GM12878 (cell line): ENCODE measurements around the gene TXNL4A. TPM values are rescaled to one million over a fixed set of nuclear protein-coding genes. Genes with fewer than 3 reads are reported as not detected.

Experiments used
- ATAC-seq: fragments of 200-7000 bp; cut with Tn5 transposase; 3 replicates; pipeline ENCODE4 v1.9.1; 2020; ENCODE audit warnings: mild to moderate bottlenecking, moderate library complexity
- BruUV-seq: library from RNA; stranded (reverse); fragments of 400-500 nt; replicated peaks from 2 replicates; lab custom pipeline; 2021; lab: Mats Ljungman, UMichigan
- CTCF ChIA-PET: fragments of 300-600 bp; sonication (Branson Sonifier 250); formaldehyde crosslinking; extraction: SDS; loops from one replicate; lab custom pipeline; 2021; ENCODE audit warnings: inconsistent platforms; lab: Yijun Ruan, JAX
- POLR2A ChIA-PET: fragments of 350-600 bp; formaldehyde crosslinking; extraction: SDS; loops from one replicate; lab custom pipeline; 2021; ENCODE audit warnings: inconsistent platforms; lab: Charles Lee
- RAD21 ChIA-PET: fragments of 300-600 bp; sonication (Branson Sonifier 250); formaldehyde crosslinking; loops from one replicate; lab custom pipeline; 2023; ENCODE audit warnings: antibody characterized with exemption; ENCODE audit not compliant: unreplicated experiment; lab: Charles Lee
- SMC1A ChIA-PET: fragments of 300-600 bp; sonication (Branson Sonifier 250); formaldehyde crosslinking; loops from one replicate; lab custom pipeline; 2023; ENCODE audit not compliant: unreplicated experiment, uncharacterized antibody; lab: Charles Lee
- DNase-seq: peaks from one replicate; pipeline ENCODE4 v3.0.0-alpha.2; 2011; ENCODE audit warnings: low read depth, low spot score
- FAIRE-seq: peaks from 3 replicates; lab custom pipeline; 2011; peaks lifted over from hg19 to GRCh38; lab: Jason Lieb, UNC
- H2AFZ ChIP-seq: 2 replicates; pipeline ENCODE4 v1.6.0; 2011; ENCODE audit warnings: low read depth, low read length, control low read depth; ENCODE audit not compliant: control insufficient read depth
- H3K27ac ChIP-seq: 2 replicates; pipeline ENCODE4 v1.5.1; 2011; ENCODE audit warnings: control low read depth; ENCODE audit not compliant: control insufficient read depth, insufficient read depth
- H3K27me3 ChIP-seq, 2 experiments: replicated peaks in 1 of 2; 2 replicates each; pipeline versions ENCODE4 v1.6.0 to v1.6.1; 2011; ENCODE audit warnings: low read length in 1 of 2; ENCODE audit not compliant: control insufficient read depth in 2 of 2, insufficient read depth in 2 of 2
- H3K36me3 ChIP-seq, 2 experiments: 2 replicates each; pipeline ENCODE4 v1.5.1; 2011; ENCODE audit warnings: low read length in 1 of 2; ENCODE audit not compliant: control insufficient read depth in 2 of 2, insufficient read depth in 2 of 2
- H3K4me1 ChIP-seq: 2 replicates; pipeline ENCODE4 v1.6.1; 2011; ENCODE audit warnings: mild to moderate bottlenecking, low read length, moderate library complexity, mixed read lengths; ENCODE audit not compliant: control insufficient read depth, insufficient read depth
- H3K4me2 ChIP-seq: 2 replicates; pipeline ENCODE4 v1.6.0; 2011; ENCODE audit warnings: control low read depth; ENCODE audit not compliant: control insufficient read depth, insufficient read depth
- H3K4me3 ChIP-seq: fragments of 200-600 bp; sonication (generic); 2 replicates; pipeline ENCODE4 v1.5.1; 2016
- H3K79me2 ChIP-seq: 2 replicates; pipeline ENCODE4 v1.6.0; 2011; ENCODE audit warnings: low read length; ENCODE audit not compliant: control insufficient read depth, insufficient read depth
- H3K9ac ChIP-seq: 2 replicates; pipeline ENCODE4 v1.8.0; 2011; ENCODE audit warnings: low read length, control low read depth, mixed read lengths; ENCODE audit not compliant: control insufficient read depth, insufficient read depth
- H3K9me3 ChIP-seq: replicated peaks from 3 replicates; pipeline ENCODE4 v1.5.1; 2011; ENCODE audit warnings: mild to moderate bottlenecking, low read length; ENCODE audit not compliant: control insufficient read depth, insufficient read depth
- H4K20me1 ChIP-seq: 2 replicates; pipeline ENCODE4 v1.6.0; 2011; ENCODE audit not compliant: control insufficient read depth, insufficient read depth
- HDAC2 ChIP-seq: fragments of 200-600 bp; sonication (generic); IDR thresholded peaks from 2 replicates; pipeline ENCODE4 v1.6.1; 2017
- POLR2AphosphoS5 ChIP-seq: IDR thresholded peaks from 2 replicates; pipeline ENCODE4 v1.6.1; 2011; ENCODE audit warnings: mild to moderate bottlenecking, low read length, inconsistent platforms
- SIN3A ChIP-seq: IDR thresholded peaks from 2 replicates; pipeline ENCODE4 v1.6.1; 2012; ENCODE audit warnings: low read depth, low read length, improper control_type of control experiment
- SMC3 ChIP-seq: IDR thresholded peaks from 2 replicates; pipeline ENCODE4 v1.6.1; 2011; ENCODE audit warnings: low read length, improper control_type of control experiment, borderline replicate concordance
- SPI1 ChIP-seq: IDR thresholded peaks from 2 replicates; pipeline ENCODE4 v1.6.1; 2011; ENCODE audit warnings: low read depth, mild to moderate bottlenecking, low read length, moderate library complexity, borderline replicate concordance; ENCODE audit not compliant: insufficient read depth
- YBX1 ChIP-seq: fragments of 450-650 bp; IDR thresholded peaks from 2 replicates; pipeline ENCODE4 v1.6.1; 2016; ENCODE audit warnings: antibody characterized with exemption
- ZNF24 ChIP-seq: fragments of 450-650 bp; IDR thresholded peaks from 2 replicates; pipeline ENCODE4 v1.6.1; 2017; ENCODE audit warnings: antibody characterized with exemption, mild to moderate bottlenecking
- ZZZ3 ChIP-seq: IDR thresholded peaks from 2 replicates; pipeline ENCODE4 v1.6.1; 2011; ENCODE audit warnings: low read depth; ENCODE audit not compliant: control insufficient read depth, insufficient read length
- whole genome bisulfite sequencing: methylation state at CpG from one replicate; pipeline ENCODE4 v1.1.6; 2016; ENCODE audit warnings: low lambda C conversion rate; ENCODE audit not compliant: insufficient replicate concordance, insufficient coverage; ENCODE audit errors: missing lambda C conversion rate; 5-methylcytosine and 5-hydroxymethylcytosine counted together
- in situ Hi-C: fragments of 300-500 bp; cut with MboI; formaldehyde crosslinking; loops from 9 replicates; pipeline ENCODE4 v1.14.3; 2018; ENCODE audit warnings: mixed read lengths
- intact Hi-C: fragments of 100-400 bp; cut with micrococcal nuclease; formaldehyde crosslinking; loops from one replicate; pipeline ENCODE4 v1.14.2; 2022; ENCODE audit not compliant: unreplicated experiment
- polyA plus RNA-seq, 11 experiments: library from polyadenylated mRNA; depleted of rRNA in 4 of 11; unstranded in 6 of 11; stranded (reverse) in 5 of 11; fragments of >200 nt; fragmentation: Nextera tagmentation in 4 of 11; fragmentation: Illumina TruSeq in 1 of 11; extraction: Ambion mirVana in 4 of 11; extraction: Trizol in 1 of 11; gene quantifications; 1 replicate in 1 of 11; 2 replicates in 10 of 11; pipeline versions ENCODE4 v1.2.1 to v1.2.3, GENCODE V29; 2011 to 2016; ENCODE audit warnings: inconsistent platforms in 2 of 11, missing spikeins in 2 of 11, low read depth in 1 of 11
- total RNA-seq, 4 experiments: library from RNA; depleted of rRNA in 3 of 4; stranded (reverse); fragments of >200 nt in 3 of 4; fragmentation: Illumina TruSeq in 1 of 4; extraction: Trizol in 1 of 4; gene quantifications; 2 replicates each; pipeline versions ENCODE4 v1.2.1 to v1.2.3, GENCODE V29; 2013 to 2021
- TF ChIP-seq, protein P1 (sequence below): fragments of 450-650 bp; IDR thresholded peaks from 2 replicates; pipeline ENCODE4 v1.6.1; 2017; ENCODE audit warnings: antibody characterized with exemption, mild to moderate bottlenecking, moderate library complexity
- TF ChIP-seq, protein P2 (sequence below): fragments of 450-650 bp; IDR thresholded peaks from 2 replicates; pipeline ENCODE4 v1.6.1; 2016; ENCODE audit warnings: mild to moderate bottlenecking, moderate library complexity, borderline replicate concordance
- TF ChIP-seq, protein P3 (sequence below): fragments of 450-650 bp; conservative IDR thresholded peaks from 2 replicates; pipeline ENCODE4 v1.6.1; 2017; ENCODE audit warnings: mild to moderate bottlenecking, moderate library complexity
- TF ChIP-seq, protein P4 (sequence below): IDR thresholded peaks from 2 replicates; pipeline ENCODE4 v1.6.1; 2012; ENCODE audit warnings: low read length, inconsistent platforms

Gene TXNL4A
- total and polyA plus RNA-seq, 10 of the 15 experiments (the other 5 are each of a cell fraction or from before 2014, with no cell fraction given), result 38.4 to 329 (median 128) TPM

DNA sequence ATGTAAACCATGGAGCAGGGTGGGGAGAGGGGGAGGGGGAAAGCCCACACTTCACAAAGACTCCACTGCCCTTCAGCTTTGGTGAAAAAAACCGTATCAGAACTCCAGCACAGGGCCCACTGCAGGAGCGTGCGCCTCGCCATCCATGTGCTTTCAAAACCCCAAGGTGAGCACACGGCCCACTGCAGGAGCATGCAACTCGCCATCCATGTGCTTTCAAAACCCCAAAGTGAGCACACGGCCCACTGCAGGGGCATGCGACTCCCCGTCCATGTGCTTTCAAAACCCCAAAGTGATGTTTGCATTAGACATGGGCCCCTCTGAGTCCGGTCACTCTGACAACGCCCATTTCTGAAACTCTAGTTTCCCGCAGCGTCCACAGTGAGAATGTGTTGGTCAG lies 7.8 kb downstream of the TXNL4A start (continued):
- TF ChIP-seq, protein P1, sequence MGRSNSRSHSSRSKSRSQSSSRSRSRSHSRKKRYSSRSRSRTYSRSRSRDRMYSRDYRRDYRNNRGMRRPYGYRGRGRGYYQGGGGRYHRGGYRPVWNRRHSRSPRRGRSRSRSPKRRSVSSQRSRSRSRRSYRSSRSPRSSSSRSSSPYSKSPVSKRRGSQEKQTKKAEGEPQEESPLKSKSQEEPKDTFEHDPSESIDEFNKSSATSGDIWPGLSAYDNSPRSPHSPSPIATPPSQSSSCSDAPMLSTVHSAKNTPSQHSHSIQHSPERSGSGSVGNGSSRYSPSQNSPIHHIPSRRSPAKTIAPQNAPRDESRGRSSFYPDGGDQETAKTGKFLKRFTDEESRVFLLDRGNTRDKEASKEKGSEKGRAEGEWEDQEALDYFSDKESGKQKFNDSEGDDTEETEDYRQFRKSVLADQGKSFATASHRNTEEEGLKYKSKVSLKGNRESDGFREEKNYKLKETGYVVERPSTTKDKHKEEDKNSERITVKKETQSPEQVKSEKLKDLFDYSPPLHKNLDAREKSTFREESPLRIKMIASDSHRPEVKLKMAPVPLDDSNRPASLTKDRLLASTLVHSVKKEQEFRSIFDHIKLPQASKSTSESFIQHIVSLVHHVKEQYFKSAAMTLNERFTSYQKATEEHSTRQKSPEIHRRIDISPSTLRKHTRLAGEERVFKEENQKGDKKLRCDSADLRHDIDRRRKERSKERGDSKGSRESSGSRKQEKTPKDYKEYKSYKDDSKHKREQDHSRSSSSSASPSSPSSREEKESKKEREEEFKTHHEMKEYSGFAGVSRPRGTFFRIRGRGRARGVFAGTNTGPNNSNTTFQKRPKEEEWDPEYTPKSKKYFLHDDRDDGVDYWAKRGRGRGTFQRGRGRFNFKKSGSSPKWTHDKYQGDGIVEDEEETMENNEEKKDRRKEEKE, result no peak

DNA sequence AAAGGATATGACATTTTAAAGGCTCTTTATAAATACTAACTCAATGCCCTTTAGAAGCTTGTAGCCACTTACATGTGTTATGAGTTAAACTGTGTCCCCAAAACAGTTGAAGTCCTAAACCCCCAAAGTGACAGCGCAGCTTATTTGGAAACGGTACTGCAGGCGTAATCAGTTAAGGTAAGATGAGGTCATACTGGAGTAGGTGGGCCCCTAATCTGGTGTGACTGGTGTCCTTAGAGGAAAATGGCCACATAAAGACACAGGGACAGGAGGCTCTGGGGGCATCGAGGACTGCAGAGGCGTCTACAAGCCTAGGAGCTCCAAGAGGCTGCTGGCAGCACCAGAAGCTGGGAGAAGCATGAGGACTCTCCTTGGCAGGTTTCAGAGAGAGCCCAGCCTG lies 8.5 kb downstream of the TXNL4A start:
- intact Hi-C loops, result loop anchor here (10.0 kb wide), 1 partner anchor 185 kb away; the partner anchor contains the start of gene KCNG2
- DNase-seq (no peak), FAIRE-seq (no peak), ATAC-seq (no peak)
- Histone ChIP-seq H3K9me3 (no peaks in the 10 kb centered on the region), H3K79me2 (peaks cover 65% of the 10 kb centered on the region), H2AFZ (no peak overlapping the region), H3K9ac (no peak overlapping the region), H3K4me1 (no peaks in the 10 kb centered on the region; the same call in 1 of the 2 replicates), H3K36me3 (peaks cover 5 to 19% of the 10 kb centered on the region in 2 experiments), H3K4me3 (no peak overlapping the region), H3K27me3 (no peaks in the 10 kb centered on the region), H3K27ac (no peak overlapping the region), H4K20me1 (peaks cover 9% of the 10 kb centered on the region; the same call in 1 of the 2 replicates), H3K4me2 (no peak overlapping the region)
- RAD21 ChIA-PET, result no interaction called here
- no TSS peak for BruUV-seq
- SMC1A ChIA-PET, result no interaction called here
- CTCF ChIA-PET, result interaction anchor here (0.9 kb wide), 1 partner anchor 8 kb away, joined by 3 read pairs; no protein-coding TSS in a partner anchor
- 97% methylated on average over 5 of the region's 5 CpGs for WGBS
- POLR2A ChIA-PET, result interaction anchor here (0.5 kb wide), 2 partner anchors 11 to 90 kb away, joined by 3 read pairs; no protein-coding TSS in a partner anchor
- in situ Hi-C loops, result no loop called here
- TF ChIP-seq SIN3A, result no peak
- TF ChIP-seq, protein P2, sequence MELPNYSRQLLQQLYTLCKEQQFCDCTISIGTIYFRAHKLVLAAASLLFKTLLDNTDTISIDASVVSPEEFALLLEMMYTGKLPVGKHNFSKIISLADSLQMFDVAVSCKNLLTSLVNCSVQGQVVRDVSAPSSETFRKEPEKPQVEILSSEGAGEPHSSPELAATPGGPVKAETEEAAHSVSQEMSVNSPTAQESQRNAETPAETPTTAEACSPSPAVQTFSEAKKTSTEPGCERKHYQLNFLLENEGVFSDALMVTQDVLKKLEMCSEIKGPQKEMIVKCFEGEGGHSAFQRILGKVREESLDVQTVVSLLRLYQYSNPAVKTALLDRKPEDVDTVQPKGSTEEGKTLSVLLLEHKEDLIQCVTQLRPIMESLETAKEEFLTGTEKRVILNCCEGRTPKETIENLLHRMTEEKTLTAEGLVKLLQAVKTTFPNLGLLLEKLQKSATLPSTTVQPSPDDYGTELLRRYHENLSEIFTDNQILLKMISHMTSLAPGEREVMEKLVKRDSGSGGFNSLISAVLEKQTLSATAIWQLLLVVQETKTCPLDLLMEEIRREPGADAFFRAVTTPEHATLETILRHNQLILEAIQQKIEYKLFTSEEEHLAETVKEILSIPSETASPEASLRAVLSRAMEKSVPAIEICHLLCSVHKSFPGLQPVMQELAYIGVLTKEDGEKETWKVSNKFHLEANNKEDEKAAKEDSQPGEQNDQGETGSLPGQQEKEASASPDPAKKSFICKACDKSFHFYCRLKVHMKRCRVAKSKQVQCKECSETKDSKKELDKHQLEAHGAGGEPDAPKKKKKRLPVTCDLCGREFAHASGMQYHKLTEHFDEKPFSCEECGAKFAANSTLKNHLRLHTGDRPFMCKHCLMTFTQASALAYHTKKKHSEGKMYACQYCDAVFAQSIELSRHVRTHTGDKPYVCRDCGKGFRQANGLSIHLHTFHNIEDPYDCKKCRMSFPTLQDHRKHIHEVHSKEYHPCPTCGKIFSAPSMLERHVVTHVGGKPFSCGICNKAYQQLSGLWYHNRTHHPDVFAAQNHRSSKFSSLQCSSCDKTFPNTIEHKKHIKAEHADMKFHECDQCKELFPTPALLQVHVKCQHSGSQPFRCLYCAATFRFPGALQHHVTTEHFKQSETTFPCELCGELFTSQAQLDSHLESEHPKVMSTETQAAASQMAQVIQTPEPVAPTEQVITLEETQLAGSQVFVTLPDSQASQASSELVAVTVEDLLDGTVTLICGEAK, result no peak
- TF ChIP-seq, protein P3, sequence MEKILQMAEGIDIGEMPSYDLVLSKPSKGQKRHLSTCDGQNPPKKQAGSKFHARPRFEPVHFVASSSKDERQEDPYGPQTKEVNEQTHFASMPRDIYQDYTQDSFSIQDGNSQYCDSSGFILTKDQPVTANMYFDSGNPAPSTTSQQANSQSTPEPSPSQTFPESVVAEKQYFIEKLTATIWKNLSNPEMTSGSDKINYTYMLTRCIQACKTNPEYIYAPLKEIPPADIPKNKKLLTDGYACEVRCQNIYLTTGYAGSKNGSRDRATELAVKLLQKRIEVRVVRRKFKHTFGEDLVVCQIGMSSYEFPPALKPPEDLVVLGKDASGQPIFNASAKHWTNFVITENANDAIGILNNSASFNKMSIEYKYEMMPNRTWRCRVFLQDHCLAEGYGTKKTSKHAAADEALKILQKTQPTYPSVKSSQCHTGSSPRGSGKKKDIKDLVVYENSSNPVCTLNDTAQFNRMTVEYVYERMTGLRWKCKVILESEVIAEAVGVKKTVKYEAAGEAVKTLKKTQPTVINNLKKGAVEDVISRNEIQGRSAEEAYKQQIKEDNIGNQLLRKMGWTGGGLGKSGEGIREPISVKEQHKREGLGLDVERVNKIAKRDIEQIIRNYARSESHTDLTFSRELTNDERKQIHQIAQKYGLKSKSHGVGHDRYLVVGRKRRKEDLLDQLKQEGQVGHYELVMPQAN, result no peak
- no peak for TF ChIP-seq ZZZ3
- TF ChIP-seq YBX1, result no peak
- no peak for TF ChIP-seq SMC3
- TF ChIP-seq POLR2AphosphoS5, result no peak
- no peak for TF ChIP-seq HDAC2
- TF ChIP-seq SPI1, result no peak
- TF ChIP-seq ZNF24, result no peak
- TF ChIP-seq, protein P4, sequence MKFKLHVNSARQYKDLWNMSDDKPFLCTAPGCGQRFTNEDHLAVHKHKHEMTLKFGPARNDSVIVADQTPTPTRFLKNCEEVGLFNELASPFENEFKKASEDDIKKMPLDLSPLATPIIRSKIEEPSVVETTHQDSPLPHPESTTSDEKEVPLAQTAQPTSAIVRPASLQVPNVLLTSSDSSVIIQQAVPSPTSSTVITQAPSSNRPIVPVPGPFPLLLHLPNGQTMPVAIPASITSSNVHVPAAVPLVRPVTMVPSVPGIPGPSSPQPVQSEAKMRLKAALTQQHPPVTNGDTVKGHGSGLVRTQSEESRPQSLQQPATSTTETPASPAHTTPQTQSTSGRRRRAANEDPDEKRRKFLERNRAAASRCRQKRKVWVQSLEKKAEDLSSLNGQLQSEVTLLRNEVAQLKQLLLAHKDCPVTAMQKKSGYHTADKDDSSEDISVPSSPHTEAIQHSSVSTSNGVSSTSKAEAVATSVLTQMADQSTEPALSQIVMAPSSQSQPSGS, result no peak
